ENCODE data around the gene POLR2H.

DNA sequence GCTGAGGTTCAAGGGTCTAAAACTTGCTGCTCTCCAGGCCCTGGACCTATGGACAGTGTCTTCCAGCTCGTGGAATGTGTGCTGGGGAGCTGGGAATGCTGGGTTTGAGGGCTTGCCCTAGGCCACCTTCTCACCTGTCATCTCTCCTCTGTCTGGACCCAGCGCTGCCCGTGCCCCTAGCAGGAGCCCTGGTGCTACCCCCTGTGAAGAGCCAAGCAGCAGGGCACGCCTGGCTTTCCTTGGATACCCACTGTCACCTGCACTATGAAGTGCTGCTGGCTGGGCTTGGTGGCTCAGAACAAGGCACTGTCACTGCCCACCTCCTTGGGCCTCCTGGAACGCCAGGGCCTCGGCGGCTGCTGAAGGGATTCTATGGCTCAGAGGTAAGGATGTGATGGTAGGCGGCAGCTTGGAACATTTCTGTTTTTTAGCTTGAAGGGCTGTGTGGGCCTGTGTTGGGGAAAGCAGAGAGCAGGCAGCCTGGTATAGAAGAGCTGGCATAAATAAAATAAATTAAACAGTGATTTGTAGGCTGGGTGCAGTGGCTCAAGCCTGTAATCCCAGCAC lies 23.4 kb downstream of the POLR2H start:
- TF ChIP-seq, protein P1, sequence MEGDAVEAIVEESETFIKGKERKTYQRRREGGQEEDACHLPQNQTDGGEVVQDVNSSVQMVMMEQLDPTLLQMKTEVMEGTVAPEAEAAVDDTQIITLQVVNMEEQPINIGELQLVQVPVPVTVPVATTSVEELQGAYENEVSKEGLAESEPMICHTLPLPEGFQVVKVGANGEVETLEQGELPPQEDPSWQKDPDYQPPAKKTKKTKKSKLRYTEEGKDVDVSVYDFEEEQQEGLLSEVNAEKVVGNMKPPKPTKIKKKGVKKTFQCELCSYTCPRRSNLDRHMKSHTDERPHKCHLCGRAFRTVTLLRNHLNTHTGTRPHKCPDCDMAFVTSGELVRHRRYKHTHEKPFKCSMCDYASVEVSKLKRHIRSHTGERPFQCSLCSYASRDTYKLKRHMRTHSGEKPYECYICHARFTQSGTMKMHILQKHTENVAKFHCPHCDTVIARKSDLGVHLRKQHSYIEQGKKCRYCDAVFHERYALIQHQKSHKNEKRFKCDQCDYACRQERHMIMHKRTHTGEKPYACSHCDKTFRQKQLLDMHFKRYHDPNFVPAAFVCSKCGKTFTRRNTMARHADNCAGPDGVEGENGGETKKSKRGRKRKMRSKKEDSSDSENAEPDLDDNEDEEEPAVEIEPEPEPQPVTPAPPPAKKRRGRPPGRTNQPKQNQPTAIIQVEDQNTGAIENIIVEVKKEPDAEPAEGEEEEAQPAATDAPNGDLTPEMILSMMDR (IDR thresholded peaks at IDR 0.05) = no peak
- TF ChIP-seq POLR2A (IDR thresholded peaks at IDR 0.05) = no peak
